Colonic mucosa (tissue), 4 donors: ENCODE results near the gene NVL. TPM values are rescaled to one million over a fixed set of nuclear protein-coding genes. Genes with fewer than 3 reads are reported as not detected.

Experiments
- DNase-seq: peaks from one replicate; pipeline ENCODE4 v3.0.0-alpha.2; 2020
- H3K27ac ChIP-seq: fragments of 200-600 bp; one replicate; pipeline ENCODE4 v1.8.0; 2021
- H3K27me3 ChIP-seq: fragments of 200-600 bp; one replicate; pipeline ENCODE4 v1.8.0; 2021
- H3K36me3 ChIP-seq: fragments of 200-600 bp; one replicate; pipeline ENCODE4 v1.8.0; 2021
- H3K4me1 ChIP-seq: fragments of 200-600 bp; one replicate; pipeline ENCODE4 v1.8.0; 2021; ENCODE audit warnings: mild to moderate bottlenecking
- H3K4me3 ChIP-seq: fragments of 200-600 bp; one replicate; pipeline ENCODE4 v1.8.0; 2021
- H3K9ac ChIP-seq, 2 donors: one replicate each; pipeline ENCODE4 v1.7.0; 2013; ENCODE audit warnings: control low read depth in 2 of 2, low read depth in 2 of 2, low read length in 2 of 2
- H3K9me3 ChIP-seq: fragments of 200-600 bp; one replicate; pipeline ENCODE4 v1.8.0; 2021
- intact Hi-C: fragments of 100-400 bp; cut with DNase I; formaldehyde crosslinking; loops from one replicate; pipeline ENCODE4 v1.14.1; 2022
- total RNA-seq, 2 donors: library from RNA; stranded (reverse); fragmentation: NEBNext Ultra II Directional in 1 of 2; extraction: Animal tissue kit (Norgen Biotek cat#: 25700) in 1 of 2; gene quantifications; one replicate each; pipeline ENCODE4 v1.2.1, GENCODE V29; 2021
- TF ChIP-seq, protein P1 (sequence below): fragments of 200-600 bp; IDR thresholded peaks from one replicate; pipeline ENCODE4 v1.8.0; 2022; ENCODE audit warnings: antibody characterized with exemption, mild to moderate bottlenecking
- donor health status: healthy.
- donor health status: DM: no; HTN: no; CAD: no.
- donor health status: DM: no; HTN: no; CAD: no.

The NVL gene
- total RNA-seq, 2 donors from 2014 or later: 39.4 to 51.5 TPM

DNA sequence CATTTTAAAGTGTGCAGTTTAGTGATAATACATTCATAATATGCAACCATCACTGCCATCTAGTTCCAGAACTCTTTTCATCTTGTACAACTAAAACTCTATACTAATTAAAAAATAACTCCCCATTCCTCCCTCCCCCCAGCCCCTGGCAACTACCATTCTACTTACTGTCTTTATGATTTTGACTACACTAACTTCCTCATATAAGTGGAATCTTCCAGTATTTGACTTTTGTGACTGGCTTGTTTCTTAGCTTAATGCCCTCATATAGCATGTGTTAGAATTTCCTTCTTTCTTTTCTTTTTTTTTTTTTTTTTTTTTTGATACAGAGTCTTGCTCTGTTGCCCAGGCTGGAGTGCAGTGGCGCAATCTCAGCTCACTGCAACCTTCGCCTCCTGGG, 1.4 kb upstream of the NVL start:
- Histone ChIP-seq H3K27me3 (no peaks in the 10 kb centered on the region), H3K27ac (no peak overlapping the region), H3K4me1 (peaks cover 10% of the 10 kb centered on the region), H3K9me3 (no peaks in the 10 kb centered on the region), H3K36me3 (no peaks in the 10 kb centered on the region), H3K4me3 (no peak overlapping the region), H3K9ac (no peak overlapping the region)
- TF ChIP-seq, protein P1, sequence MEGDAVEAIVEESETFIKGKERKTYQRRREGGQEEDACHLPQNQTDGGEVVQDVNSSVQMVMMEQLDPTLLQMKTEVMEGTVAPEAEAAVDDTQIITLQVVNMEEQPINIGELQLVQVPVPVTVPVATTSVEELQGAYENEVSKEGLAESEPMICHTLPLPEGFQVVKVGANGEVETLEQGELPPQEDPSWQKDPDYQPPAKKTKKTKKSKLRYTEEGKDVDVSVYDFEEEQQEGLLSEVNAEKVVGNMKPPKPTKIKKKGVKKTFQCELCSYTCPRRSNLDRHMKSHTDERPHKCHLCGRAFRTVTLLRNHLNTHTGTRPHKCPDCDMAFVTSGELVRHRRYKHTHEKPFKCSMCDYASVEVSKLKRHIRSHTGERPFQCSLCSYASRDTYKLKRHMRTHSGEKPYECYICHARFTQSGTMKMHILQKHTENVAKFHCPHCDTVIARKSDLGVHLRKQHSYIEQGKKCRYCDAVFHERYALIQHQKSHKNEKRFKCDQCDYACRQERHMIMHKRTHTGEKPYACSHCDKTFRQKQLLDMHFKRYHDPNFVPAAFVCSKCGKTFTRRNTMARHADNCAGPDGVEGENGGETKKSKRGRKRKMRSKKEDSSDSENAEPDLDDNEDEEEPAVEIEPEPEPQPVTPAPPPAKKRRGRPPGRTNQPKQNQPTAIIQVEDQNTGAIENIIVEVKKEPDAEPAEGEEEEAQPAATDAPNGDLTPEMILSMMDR: no peak
- DNase-seq: no peak
- intact Hi-C loops: loop anchor here (10.0 kb wide), 1 partner anchor 157 kb away; no protein-coding TSS in a partner anchor

GRCh38 chr1:224329484-224329841, 509 bp downstream of the NVL start:
- H3K27ac ChIP-seq: peak overlapping the region; percentile 93
- no peaks in the 10 kb centered on the region for H3K9me3 ChIP-seq
- peak overlapping the region; percentile 91 to 93 for H3K9ac ChIP-seq
- H3K4me1 ChIP-seq: peaks cover 10% of the 10 kb centered on the region
- peak overlapping the region; percentile 90 for H3K4me3 ChIP-seq
- no peaks in the 10 kb centered on the region for H3K27me3 ChIP-seq
- no peaks in the 10 kb centered on the region for H3K36me3 ChIP-seq
- DNase-seq: no peak
- intact Hi-C loops: no loop called here
- TF ChIP-seq, protein P1: no peak

DNA sequence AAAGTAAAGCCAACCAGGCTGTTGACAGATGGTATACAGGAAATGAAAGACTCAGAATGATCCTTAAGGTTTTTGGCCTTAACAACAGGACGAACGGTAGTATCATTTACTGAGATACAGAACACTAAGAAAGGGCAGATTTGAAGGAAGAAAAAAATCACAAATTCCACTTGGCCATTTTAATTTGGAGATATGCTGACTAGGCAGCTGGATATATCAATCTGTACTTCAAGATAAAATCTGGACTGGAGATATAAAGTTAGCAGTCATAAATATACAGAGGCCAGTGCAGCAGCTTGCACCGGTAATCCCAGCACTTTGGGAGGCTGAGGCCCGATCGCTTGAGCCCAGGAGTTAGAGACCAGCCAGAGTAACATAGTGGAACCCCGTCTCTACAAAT, 1.3 kb downstream of the NVL start:
- Histone ChIP-seq H3K9ac (peak overlapping the region in 1 of 2 donors; percentile 46), H3K9me3 (no peaks in the 10 kb centered on the region), H3K27ac (no peak overlapping the region), H3K4me1 (peaks cover 10% of the 10 kb centered on the region), H3K4me3 (peak overlapping the region; percentile 90), H3K36me3 (no peaks in the 10 kb centered on the region), H3K27me3 (no peaks in the 10 kb centered on the region)
- intact Hi-C loops: no loop called here
- no peak for DNase-seq
- TF ChIP-seq, protein P1: no peak

DNA sequence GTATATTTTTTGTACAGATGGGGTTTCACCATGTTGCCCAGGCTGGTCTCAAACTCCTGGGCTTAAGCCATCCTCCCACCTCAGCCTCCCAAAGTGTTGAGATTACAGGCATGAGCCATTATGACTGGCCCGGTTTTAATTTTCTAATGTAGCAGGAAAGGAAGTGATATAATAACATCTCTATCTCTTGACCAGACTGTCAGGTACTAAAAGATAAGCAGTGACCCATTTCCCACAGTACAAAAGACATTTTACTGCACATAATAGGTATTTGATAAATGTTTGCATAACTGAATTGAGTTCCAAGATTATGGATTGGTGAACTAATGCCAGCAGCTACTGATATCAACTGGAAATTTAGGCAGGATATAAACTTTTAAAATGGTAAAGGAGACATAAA, 4.0 kb downstream of the NVL start:
- no peak overlapping the region for H3K9ac ChIP-seq
- no peak overlapping the region for H3K27ac ChIP-seq
- no peaks in the 10 kb centered on the region for H3K9me3 ChIP-seq
- peaks cover 10% of the 10 kb centered on the region for H3K4me1 ChIP-seq
- H3K36me3 ChIP-seq: no peaks in the 10 kb centered on the region
- DNase-seq: no peak
- H3K4me3 ChIP-seq: no peak overlapping the region
- no peaks in the 10 kb centered on the region for H3K27me3 ChIP-seq
- TF ChIP-seq, protein P1: no peak
- intact Hi-C loops: no loop called here

DNA sequence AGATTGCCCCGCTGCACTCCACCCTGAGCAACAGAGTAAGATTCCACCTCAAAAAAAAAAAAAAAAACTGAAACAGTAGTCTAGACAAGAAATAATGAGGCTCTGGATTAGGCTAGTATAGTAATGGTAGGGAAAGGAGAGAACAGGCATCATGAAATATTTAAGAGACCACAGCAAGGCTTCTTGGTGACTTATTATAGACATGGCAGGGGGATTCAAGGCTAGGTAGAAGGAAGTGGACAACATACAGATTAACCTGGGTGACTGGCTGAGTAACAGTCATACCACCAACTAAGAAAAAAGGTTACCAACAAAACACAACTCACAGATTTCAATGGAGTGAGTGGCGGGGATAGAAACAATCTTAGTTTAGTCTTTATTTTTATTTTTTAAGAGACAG, 8.3 kb downstream of the NVL start:
- no peak overlapping the region for H3K4me3 ChIP-seq
- intact Hi-C loops: no loop called here

More for the DNA sequence above, 8.3 kb downstream of the NVL start:
- no peak for DNase-seq
- H3K9me3 ChIP-seq: no peaks in the 10 kb centered on the region
- H3K36me3 ChIP-seq: no peaks in the 10 kb centered on the region
- H3K4me1 ChIP-seq: no peaks in the 10 kb centered on the region
- H3K27ac ChIP-seq: no peak overlapping the region
- H3K9ac ChIP-seq: no peak overlapping the region
- no peaks in the 10 kb centered on the region for H3K27me3 ChIP-seq
- TF ChIP-seq, protein P1: no peak
